ENCODE results near the gene ACACA.
"Not testable (repeated sequence)": the region's sequence is repeated elsewhere in the genome, so short reads cannot be mapped to it uniquely, and the experiment has no call there.

ACACA gene

DNA sequence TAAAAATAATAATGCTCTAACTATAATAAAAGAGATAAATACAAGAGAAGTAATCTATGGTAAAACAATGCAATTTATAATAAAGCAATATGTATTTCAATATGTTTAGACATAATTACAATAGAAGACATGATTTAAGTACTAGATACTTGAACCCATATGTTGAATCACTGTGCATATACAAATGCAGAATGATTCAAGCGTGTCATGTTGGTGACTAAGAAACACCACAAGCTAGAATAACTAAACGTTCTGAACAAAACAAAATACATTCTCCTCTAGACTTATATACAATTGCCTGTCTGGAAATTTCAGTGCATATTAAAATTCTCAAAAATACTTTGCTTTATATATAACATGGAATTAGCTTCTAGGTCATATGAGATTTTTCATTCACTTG, 11.2 kb upstream of the ACACA start:
- no peaks in the 10 kb centered on the region for H4K20me1 ChIP-seq (ENCODE audit: insufficient read depth, low read length)
- no peaks in the 10 kb centered on the region for H3K4me1 ChIP-seq (ENCODE audit: low read length)
- TF ChIP-seq, protein P1, sequence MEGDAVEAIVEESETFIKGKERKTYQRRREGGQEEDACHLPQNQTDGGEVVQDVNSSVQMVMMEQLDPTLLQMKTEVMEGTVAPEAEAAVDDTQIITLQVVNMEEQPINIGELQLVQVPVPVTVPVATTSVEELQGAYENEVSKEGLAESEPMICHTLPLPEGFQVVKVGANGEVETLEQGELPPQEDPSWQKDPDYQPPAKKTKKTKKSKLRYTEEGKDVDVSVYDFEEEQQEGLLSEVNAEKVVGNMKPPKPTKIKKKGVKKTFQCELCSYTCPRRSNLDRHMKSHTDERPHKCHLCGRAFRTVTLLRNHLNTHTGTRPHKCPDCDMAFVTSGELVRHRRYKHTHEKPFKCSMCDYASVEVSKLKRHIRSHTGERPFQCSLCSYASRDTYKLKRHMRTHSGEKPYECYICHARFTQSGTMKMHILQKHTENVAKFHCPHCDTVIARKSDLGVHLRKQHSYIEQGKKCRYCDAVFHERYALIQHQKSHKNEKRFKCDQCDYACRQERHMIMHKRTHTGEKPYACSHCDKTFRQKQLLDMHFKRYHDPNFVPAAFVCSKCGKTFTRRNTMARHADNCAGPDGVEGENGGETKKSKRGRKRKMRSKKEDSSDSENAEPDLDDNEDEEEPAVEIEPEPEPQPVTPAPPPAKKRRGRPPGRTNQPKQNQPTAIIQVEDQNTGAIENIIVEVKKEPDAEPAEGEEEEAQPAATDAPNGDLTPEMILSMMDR (IDR thresholded peaks at IDR 0.05; ENCODE audit: low read length), result no peak
- no peak for TF ChIP-seq EZH2phosphoT487 (IDR thresholded peaks at IDR 0.05; ENCODE audit: low read length)
- TF ChIP-seq EZH2 (optimal IDR thresholded peaks at IDR 0.05; ENCODE audit: low read depth, low read length), result no peak
- no peak for DNase-seq
- no peak overlapping the region for H3K27ac ChIP-seq (ENCODE audit: low read length)
- H3K9ac ChIP-seq (ENCODE audit: low read length), result no peak overlapping the region
- no peak overlapping the region for H3K4me2 ChIP-seq (ENCODE audit: low read depth, low read length)
- H3K36me3 ChIP-seq (replicated peaks; ENCODE audit: insufficient read depth, low read length), result no peaks in the 10 kb centered on the region
- H3K27me3 ChIP-seq (replicated peaks; ENCODE audit: insufficient read depth, low read length), result no peaks in the 10 kb centered on the region
- no peaks in the 10 kb centered on the region for H3F3A ChIP-seq (ENCODE audit: insufficient read depth, low read length)
- H3K9me3 ChIP-seq (replicated peaks; ENCODE audit: insufficient read depth, low read length), result no peaks in the 10 kb centered on the region
- no peak overlapping the region for H2AFZ ChIP-seq (ENCODE audit: low read length)
- H3K4me3 ChIP-seq (ENCODE audit: low read length), result no peak overlapping the region
- H3K79me2 ChIP-seq (ENCODE audit: low read length), result peaks cover 16% of the 10 kb centered on the region; the same call in 1 of the 2 replicates
- no peaks in the 10 kb centered on the region for H3K9me2 ChIP-seq (replicated peaks; ENCODE audit: insufficient read depth, low read length)

DNA sequence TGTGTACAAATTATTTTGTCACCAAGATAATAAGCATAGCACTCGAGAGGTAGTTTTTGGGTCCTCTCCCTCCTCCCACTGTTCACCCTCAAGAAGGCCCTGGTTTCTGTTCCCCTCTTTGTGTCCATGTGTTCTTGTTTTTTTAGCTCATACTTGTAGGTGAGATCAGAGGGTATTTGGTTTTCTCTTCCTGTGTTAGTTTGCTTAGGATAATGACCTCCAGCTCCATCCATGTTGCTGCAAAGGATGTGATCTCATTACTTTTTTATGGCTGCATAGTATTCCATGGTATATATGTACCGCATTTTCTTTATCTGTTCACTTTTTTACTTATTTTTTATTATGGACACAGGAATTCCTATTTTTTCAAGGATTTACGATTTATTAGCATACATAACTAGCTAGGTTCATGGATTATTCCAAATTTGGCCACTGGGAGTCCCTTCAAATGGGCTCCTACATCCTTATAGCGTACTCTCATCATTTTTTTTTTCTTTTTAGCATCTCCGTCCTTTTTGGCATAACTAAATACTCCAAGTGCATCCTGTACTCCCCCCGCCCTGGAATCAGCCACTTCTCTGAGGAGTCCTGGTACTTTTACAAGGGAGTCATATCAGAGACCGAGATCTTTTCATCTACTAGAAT, 7.4 kb upstream of the ACACA start:
- Histone ChIP-seq H3K27ac (ENCODE audit: low read length) (no peak overlapping the region), H3K79me2 (ENCODE audit: low read length) (peaks cover 16% of the 10 kb centered on the region; the same call in 1 of the 2 replicates), H3K9ac (ENCODE audit: low read length) (no peak overlapping the region), H3K27me3 (replicated peaks; ENCODE audit: insufficient read depth, low read length) (no peaks in the 10 kb centered on the region), H3K9me3 (replicated peaks; ENCODE audit: insufficient read depth, low read length) (no peaks in the 10 kb centered on the region), H3K4me3 (ENCODE audit: low read length) (no peak overlapping the region), H3K4me2 (ENCODE audit: low read depth, low read length) (no peak overlapping the region), H4K20me1 (ENCODE audit: insufficient read depth, low read length) (no peaks in the 10 kb centered on the region), H3F3A (ENCODE audit: insufficient read depth, low read length) (no peaks in the 10 kb centered on the region), H3K9me2 (replicated peaks; ENCODE audit: insufficient read depth, low read length) (no peaks in the 10 kb centered on the region), H2AFZ (ENCODE audit: low read length) (no peak overlapping the region), H3K36me3 (replicated peaks; ENCODE audit: insufficient read depth, low read length) (no peaks in the 10 kb centered on the region), H3K4me1 (ENCODE audit: low read length) (no peaks in the 10 kb centered on the region)
- no peak for DNase-seq
- no peak for TF ChIP-seq EZH2 (optimal IDR thresholded peaks at IDR 0.05; ENCODE audit: low read depth, low read length)
- TF ChIP-seq, protein P1 (IDR thresholded peaks at IDR 0.05; ENCODE audit: low read length), result no peak; the same call in 1 of the 2 replicates
- no peak for TF ChIP-seq EZH2phosphoT487 (IDR thresholded peaks at IDR 0.05; ENCODE audit: low read length)

DNA sequence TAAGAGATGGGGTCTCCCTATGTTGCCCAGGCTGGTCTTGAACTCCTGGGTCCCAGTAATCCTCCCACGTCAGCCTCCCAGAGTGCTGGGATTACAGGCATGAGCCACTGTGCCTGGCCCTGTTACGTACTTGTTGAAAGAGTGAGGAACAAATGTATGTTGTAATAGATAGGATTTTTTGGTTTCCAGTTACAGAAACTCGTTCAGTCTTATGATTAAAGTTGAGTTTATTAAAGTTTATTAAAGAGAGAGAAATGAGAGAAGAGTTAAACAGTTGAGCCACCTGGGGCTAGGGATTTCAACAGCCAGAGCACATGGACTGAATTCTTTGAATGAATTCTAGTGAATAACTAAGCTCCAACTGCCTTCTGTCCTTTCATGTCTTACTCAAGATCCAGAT, 3.7 kb upstream of the ACACA start:
- Histone ChIP-seq H3K4me1 (ENCODE audit: low read length) (peaks cover 4% of the 10 kb centered on the region; the same call in 1 of the 2 replicates), H3K4me2 (ENCODE audit: low read depth, low read length) (no peak overlapping the region), H3K27ac (ENCODE audit: low read length) (no peak overlapping the region), H3K9me2 (replicated peaks; ENCODE audit: insufficient read depth, low read length) (no peaks in the 10 kb centered on the region), H3K4me3 (ENCODE audit: low read length) (no peak overlapping the region), H2AFZ (ENCODE audit: low read length) (no peak overlapping the region), H3K36me3 (replicated peaks; ENCODE audit: insufficient read depth, low read length) (no peaks in the 10 kb centered on the region), H3K79me2 (ENCODE audit: low read length) (peaks cover 39% of the 10 kb centered on the region), H4K20me1 (ENCODE audit: insufficient read depth, low read length) (no peaks in the 10 kb centered on the region), H3K9ac (ENCODE audit: low read length) (no peak overlapping the region), H3F3A (ENCODE audit: insufficient read depth, low read length) (peaks cover 4% of the 10 kb centered on the region; the same call in 1 of the 2 replicates), H3K27me3 (replicated peaks; ENCODE audit: insufficient read depth, low read length) (no peaks in the 10 kb centered on the region), H3K9me3 (replicated peaks; ENCODE audit: insufficient read depth, low read length) (no peaks in the 10 kb centered on the region)
- TF ChIP-seq EZH2phosphoT487 (IDR thresholded peaks at IDR 0.05; ENCODE audit: low read length), result no peak
- TF ChIP-seq, protein P1 (IDR thresholded peaks at IDR 0.05; ENCODE audit: low read length), result no peak
- TF ChIP-seq EZH2 (optimal IDR thresholded peaks at IDR 0.05; ENCODE audit: low read depth, low read length), result no peak
- no peak for DNase-seq

DNA sequence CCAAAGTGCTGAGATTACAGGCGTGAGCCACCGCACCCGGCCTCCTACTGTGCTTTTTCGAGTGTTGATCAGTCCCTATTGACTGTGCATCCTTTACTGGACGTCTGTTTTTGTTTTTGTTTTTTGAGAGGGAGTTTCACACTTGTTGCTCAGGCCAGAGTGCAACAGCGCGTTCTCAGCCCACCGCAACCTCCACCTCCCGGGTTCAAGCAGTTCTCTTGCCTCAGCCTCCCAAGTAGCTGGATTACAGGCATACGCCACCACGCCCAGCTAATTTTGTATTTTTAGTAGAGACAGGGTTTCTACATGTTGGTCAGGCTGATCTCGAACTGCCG, 1.5 kb upstream of the ACACA start:
- not testable (repeated sequence) for H3K9me2 ChIP-seq (replicated peaks; ENCODE audit: insufficient read depth, low read length); H3K27me3 ChIP-seq (replicated peaks; ENCODE audit: insufficient read depth, low read length); H3F3A ChIP-seq (ENCODE audit: insufficient read depth, low read length); H3K9me3 ChIP-seq (replicated peaks; ENCODE audit: insufficient read depth, low read length); H3K36me3 ChIP-seq (replicated peaks; ENCODE audit: insufficient read depth, low read length); H3K9ac ChIP-seq (ENCODE audit: low read length); DNase-seq; H3K27ac ChIP-seq (ENCODE audit: low read length); H3K4me3 ChIP-seq (ENCODE audit: low read length); H3K4me1 ChIP-seq (ENCODE audit: low read length); H4K20me1 ChIP-seq (ENCODE audit: insufficient read depth, low read length); H2AFZ ChIP-seq (ENCODE audit: low read length); H3K4me2 ChIP-seq (ENCODE audit: low read depth, low read length)
- H3K79me2 ChIP-seq (ENCODE audit: low read length), result peaks cover 32% of the 10 kb centered on the region

Data from MM.1S (cell line).